ENCODE results near the gene PALB2. TPM values are rescaled to one million over a fixed set of nuclear protein-coding genes. Genes with fewer than 3 reads are reported as not detected.
A peak's percentile ranks its signal among the peaks of the same experiment; 100 is the strongest.

PALB2 gene
- total RNA-seq, 4 donors from 2014 or later = 10.8 to 17.2 (median 14.0) TPM

DNA sequence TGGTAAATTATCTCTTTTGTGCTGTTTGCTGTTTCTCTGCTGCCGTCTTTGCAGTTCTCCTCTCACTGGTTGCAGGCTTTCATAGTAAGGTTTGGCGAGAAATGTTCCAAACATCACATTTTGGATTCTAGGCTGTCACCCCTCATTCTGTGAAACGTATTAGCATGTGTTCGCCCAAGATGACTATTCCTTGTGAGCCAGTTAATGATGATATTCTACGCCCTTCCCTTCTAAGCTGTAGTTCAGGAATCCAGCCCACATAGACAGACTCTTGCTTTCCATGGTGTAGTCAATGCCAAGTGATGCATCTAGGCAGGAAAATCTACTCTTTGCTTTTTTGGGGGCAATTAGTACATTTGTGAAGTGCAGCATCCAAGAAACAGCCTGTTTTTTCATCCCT is 69.2 kb downstream of the PALB2 start:
- Histone ChIP-seq H3K4me3 (replicated peaks in 1 of 3) (no peak overlapping the region), H3K4me1 (no peaks in the 10 kb centered on the region), H3K9me3 (no peaks in the 10 kb centered on the region), H3K27ac (no peak overlapping the region), H3K27me3 (no peaks in the 10 kb centered on the region), H3K36me3 (peaks cover 62% of the 10 kb centered on the region in 2 donors)
- whole genome bisulfite sequencing, 2 donors = 93 to 96% methylated on average over 5 of the region's 5 CpGs
- intact Hi-C loops (cut with DNase I) = no loop called here
- no peak for DNase-seq
- no peak for TF ChIP-seq POLR2A (IDR thresholded peaks at IDR 0.05)
- TF ChIP-seq, protein P1, sequence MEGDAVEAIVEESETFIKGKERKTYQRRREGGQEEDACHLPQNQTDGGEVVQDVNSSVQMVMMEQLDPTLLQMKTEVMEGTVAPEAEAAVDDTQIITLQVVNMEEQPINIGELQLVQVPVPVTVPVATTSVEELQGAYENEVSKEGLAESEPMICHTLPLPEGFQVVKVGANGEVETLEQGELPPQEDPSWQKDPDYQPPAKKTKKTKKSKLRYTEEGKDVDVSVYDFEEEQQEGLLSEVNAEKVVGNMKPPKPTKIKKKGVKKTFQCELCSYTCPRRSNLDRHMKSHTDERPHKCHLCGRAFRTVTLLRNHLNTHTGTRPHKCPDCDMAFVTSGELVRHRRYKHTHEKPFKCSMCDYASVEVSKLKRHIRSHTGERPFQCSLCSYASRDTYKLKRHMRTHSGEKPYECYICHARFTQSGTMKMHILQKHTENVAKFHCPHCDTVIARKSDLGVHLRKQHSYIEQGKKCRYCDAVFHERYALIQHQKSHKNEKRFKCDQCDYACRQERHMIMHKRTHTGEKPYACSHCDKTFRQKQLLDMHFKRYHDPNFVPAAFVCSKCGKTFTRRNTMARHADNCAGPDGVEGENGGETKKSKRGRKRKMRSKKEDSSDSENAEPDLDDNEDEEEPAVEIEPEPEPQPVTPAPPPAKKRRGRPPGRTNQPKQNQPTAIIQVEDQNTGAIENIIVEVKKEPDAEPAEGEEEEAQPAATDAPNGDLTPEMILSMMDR (IDR thresholded peaks at IDR 0.05) = no peak

DNA sequence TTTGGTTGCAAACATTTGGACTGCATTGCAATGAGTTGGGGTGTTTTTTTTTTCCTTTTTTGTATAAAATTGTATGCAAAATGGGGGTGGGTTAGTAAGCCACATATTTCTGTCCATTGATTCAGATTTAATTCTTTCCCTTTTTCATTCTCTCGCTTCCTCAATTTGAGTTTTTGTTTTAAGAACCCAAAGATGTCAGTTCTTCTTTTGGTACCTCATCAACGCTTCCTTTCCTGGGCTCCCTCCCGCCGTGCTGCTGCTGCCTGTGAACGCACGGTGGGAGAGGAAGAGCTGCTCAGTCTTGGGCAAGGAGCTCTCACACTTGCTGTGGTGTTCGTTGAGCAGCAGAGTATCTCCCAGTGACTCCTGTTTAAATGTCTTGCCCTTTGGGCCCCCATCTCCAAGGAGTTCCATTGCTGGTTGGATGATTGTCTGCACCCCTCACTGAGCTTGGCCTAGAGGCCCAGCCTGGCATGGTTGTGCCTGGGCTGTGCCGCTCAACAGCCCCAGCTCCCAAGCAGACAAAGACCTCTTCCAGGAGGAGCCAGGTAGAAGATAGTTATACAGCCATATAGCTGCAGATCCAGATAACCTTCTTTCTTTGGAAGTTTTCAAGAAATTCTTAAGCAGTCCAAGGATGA is 70.0 kb downstream of the PALB2 start:
- no peaks in the 10 kb centered on the region for H3K9me3 ChIP-seq
- DNase-seq = no peak
- H3K4me3 ChIP-seq (replicated peaks in 1 of 3) = no peak overlapping the region
- intact Hi-C loops (cut with DNase I) = no loop called here
- no peaks in the 10 kb centered on the region for H3K27me3 ChIP-seq
- peaks cover 69 to 70% of the 10 kb centered on the region in 2 donors for H3K36me3 ChIP-seq
- TF ChIP-seq, protein P1 (IDR thresholded peaks at IDR 0.05) = no peak
- no peak for TF ChIP-seq POLR2A (IDR thresholded peaks at IDR 0.05)
- WGBS, 2 donors = 77 to 86% methylated on average over 8 of the region's 8 CpGs
- H3K27ac ChIP-seq = no peak overlapping the region
- H3K4me1 ChIP-seq = no peaks in the 10 kb centered on the region

DNA sequence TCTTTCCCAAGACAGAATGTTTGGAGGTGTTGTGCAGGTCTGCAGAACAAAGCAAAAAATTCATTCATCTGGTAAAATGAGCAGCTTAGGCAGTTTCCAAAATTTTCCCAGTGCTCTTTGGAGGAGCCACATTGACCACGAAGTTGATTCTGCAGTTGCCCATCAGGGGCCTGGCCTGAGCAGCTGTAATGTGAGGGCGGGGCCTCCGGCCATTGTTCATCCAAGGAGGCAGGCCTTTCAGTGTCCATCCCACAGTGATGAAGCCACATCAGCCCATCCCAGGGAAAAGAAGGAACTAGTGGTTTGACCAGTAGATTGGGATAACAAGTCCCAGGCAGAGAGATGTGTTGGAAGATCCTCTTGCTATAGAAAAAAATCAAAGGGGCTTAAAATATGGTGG is 73.5 kb downstream of the PALB2 start:
- TF ChIP-seq POLR2A (IDR thresholded peaks at IDR 0.05) = no peak
- TF ChIP-seq, protein P1 (IDR thresholded peaks at IDR 0.05) = no peak
- Histone ChIP-seq H3K4me3 (replicated peaks in 1 of 3) (no peak overlapping the region), H3K27ac (no peak overlapping the region), H3K27me3 (no peaks in the 10 kb centered on the region), H3K9me3 (no peaks in the 10 kb centered on the region), H3K4me1 (no peaks in the 10 kb centered on the region), H3K36me3 (peaks cover 92 to 93% of the 10 kb centered on the region in 2 donors)
- no peak for DNase-seq
- intact Hi-C loops (cut with DNase I) = loop anchor here (10.0 kb wide), 1 partner anchor 77 kb away; the partner anchor contains the start of genes DCTN5 and PALB2
- WGBS, 2 donors = 94 to 95% methylated on average over 3 of the region's 3 CpGs

DNA sequence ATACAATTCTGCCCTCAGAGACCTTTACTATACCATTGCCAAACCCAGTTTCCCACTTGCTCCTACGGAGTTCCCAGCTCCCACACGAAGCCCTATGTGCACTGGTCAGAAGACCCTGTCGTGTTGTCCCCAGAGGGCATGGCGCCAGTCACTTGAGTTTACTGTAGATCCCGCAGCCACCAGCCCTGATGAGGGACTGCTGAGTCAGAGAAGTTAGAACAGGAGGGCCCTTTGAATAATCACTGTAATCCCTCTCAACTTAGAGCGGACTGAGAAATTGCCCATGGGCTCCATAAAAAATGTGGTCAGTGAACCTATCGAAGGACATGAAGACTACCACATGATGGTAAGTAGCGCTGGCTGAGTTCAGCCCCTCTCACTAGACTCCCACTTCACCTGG is 74.4 kb downstream of the PALB2 start:
- Histone ChIP-seq H3K9me3 (no peaks in the 10 kb centered on the region), H3K4me3 (replicated peaks in 1 of 3) (no peak overlapping the region), H3K4me1 (no peaks in the 10 kb centered on the region), H3K27ac (no peak overlapping the region), H3K27me3 (no peaks in the 10 kb centered on the region), H3K36me3 (peaks cover 92 to 94% of the 10 kb centered on the region in 2 donors)
- no peak for TF ChIP-seq POLR2A (IDR thresholded peaks at IDR 0.05)
- TF ChIP-seq, protein P1 (IDR thresholded peaks at IDR 0.05) = no peak
- WGBS, 2 donors = 96 to 98% methylated on average over 8 of the region's 8 CpGs
- DNase-seq = no peak
- intact Hi-C loops (cut with DNase I) = loop anchor here (10.0 kb wide), 1 partner anchor 78 kb away; the partner anchor contains the start of genes DCTN5 and PALB2

DNA sequence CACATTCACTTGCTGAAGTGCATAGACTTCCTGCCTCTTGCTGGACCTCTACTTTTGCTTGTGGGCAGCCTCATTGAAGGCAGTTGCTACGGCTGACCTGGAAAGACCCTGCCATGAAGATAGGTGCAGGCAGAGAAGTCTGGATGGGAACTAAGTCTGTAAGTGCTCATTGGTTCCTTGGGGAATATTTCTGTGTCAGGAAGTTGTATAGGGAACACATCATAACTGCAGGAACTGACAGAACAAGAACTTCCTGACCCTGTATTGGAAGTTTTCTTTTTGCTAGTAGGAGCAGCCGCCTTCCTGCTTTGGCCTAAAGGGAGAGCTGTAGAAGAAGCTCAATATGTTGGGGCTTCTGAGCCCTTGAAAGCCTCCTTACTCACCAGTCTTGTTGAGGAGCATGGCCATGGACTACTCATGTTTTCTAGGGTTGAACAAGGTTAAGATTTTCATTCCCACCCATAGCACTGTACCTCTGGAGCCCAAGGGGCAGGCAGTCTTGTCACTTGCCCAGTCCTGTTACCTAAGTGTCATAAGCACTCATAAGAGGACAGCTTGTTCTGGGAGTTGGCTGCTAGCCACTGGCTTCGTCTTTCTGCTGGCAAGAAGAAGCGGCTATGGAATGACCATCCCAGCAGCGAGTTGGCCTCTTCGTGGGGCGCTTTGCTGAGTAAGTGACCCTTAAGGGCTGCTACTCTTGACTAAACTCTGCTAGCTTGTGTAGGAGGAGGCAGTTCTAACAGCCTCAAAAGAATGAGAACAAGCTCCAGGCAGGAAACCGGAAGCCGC is 76.3 kb downstream of the PALB2 start:
- H3K36me3 ChIP-seq = peaks cover 85 to 86% of the 10 kb centered on the region in 2 donors
- TF ChIP-seq POLR2A (IDR thresholded peaks at IDR 0.05) = no peak
- TF ChIP-seq, protein P1 (IDR thresholded peaks at IDR 0.05) = no peak
- intact Hi-C loops (cut with DNase I) = loop anchor here (5.0 to 10.0 kb wide), 2 partner anchors 52 to 80 kb away; partner anchors contain the start of genes DCTN5, GGA2 and PALB2
- no peak overlapping the region for H3K4me3 ChIP-seq (replicated peaks in 1 of 3)
- no peaks in the 10 kb centered on the region for H3K4me1 ChIP-seq
- peak overlapping the region in 1 of 3 donors; percentile 44 for H3K27ac ChIP-seq
- peak; percentile 78 to 83 for DNase-seq
- WGBS, 2 donors = 53 to 63% methylated on average over 9 of the region's 9 CpGs
- H3K9me3 ChIP-seq = no peaks in the 10 kb centered on the region
- no peaks in the 10 kb centered on the region for H3K27me3 ChIP-seq
